Esophagus (tissue), 2 donors: Measurements from ENCODE around the gene IMMP2L. TPM values are rescaled to one million over a fixed set of nuclear protein-coding genes. Genes with fewer than 3 reads are reported as not detected.

Source experiments
- H3K27ac ChIP-seq, 2 donors: one replicate each; pipeline ENCODE4 v1.5.1; 2013; ENCODE audit warnings: low read depth in 2 of 2, mild to moderate bottlenecking in 2 of 2, inconsistent platforms in 1 of 2, low read length in 1 of 2, moderate library complexity in 1 of 2
- H3K27me3 ChIP-seq, 2 donors: one replicate each; pipeline ENCODE4 v1.6.1; 2013; ENCODE audit warnings: low read length in 2 of 2, control low read depth in 1 of 2, mild to moderate bottlenecking in 1 of 2; ENCODE audit not compliant: insufficient read depth in 2 of 2, control insufficient read depth in 1 of 2
- H3K36me3 ChIP-seq, 2 donors: one replicate each; pipeline ENCODE4 v1.6.1; 2013; ENCODE audit warnings: low read length in 1 of 2; ENCODE audit not compliant: control insufficient read depth in 2 of 2, insufficient read depth in 2 of 2
- H3K4me1 ChIP-seq, 2 donors: one replicate each; pipeline ENCODE4 v1.6.1; 2013; ENCODE audit warnings: low read length in 1 of 2; ENCODE audit not compliant: control insufficient read depth in 2 of 2, insufficient read depth in 2 of 2
- H3K4me3 ChIP-seq, 2 donors: one replicate each; pipeline ENCODE4 v1.5.1; 2013; ENCODE audit warnings: low read length in 2 of 2, mild to moderate bottlenecking in 2 of 2, low read depth in 1 of 2, moderate library complexity in 1 of 2
- H3K9me3 ChIP-seq, 2 donors: one replicate each; pipeline ENCODE4 v1.6.1; 2013; ENCODE audit warnings: mild to moderate bottlenecking in 2 of 2, low read depth in 1 of 2, low read length in 1 of 2, moderate library complexity in 1 of 2; ENCODE audit not compliant: control insufficient read depth in 2 of 2, insufficient read depth in 1 of 2
- WGBS, 2 donors: extraction: QIAGEN DNeasy Blood & Tissue Kit; methylation state at CpG; one replicate each; pipeline ENCODE4 v1.1.7; 2013; 5-methylcytosine and 5-hydroxymethylcytosine counted together
- polyA plus RNA-seq, 2 donors: library from polyadenylated mRNA; stranded (reverse); fragments of 200-250 nt; gene quantifications; one replicate each; pipeline ENCODE4 v1.2.3, GENCODE V29; 2013
- donor health status: healthy with polysubstance abuse.
- donor health status: Bipolar disorder and iron deficiency.

IMMP2L gene
- polyA plus RNA-seq, 2 donors = 6.5 to 14.5 TPM

DNA sequence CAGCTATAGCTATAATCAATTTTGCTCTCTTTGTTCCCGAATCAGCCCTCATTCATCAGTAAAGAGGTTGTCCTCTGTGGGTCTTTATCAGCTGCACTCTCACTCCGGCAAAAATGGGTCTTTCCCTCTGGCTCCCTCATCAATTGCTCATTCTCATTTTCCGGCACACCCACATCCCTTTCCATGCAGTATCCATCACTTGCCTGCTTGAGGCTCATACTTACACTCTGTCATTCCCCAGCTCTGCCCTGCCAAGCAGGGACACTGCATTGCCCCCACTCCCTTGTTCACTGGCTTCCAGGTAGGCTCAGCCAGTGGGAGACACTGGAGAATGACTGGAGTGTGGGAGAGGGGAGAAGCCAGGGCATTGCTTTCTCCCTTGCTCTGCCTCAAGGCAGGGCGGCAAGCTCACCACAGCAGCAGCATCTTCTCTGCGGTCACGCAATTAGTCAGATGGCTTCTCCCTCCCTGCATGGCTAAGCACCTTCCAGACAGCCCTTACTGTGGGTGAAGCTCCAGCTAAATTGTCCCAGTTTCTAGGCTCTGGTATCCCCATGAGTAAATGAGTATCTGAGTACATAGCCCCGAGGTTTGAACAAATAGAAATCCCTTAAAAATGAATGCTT is 942.1 kb downstream of the IMMP2L start:
- peaks cover 0 to 3% of the 10 kb centered on the region in 2 donors for H3K9me3 ChIP-seq
- no peaks in the 10 kb centered on the region for H3K4me1 ChIP-seq
- no peaks in the 10 kb centered on the region for H3K36me3 ChIP-seq
- no peak overlapping the region for H3K4me3 ChIP-seq
- H3K27ac ChIP-seq = no peak overlapping the region
- H3K27me3 ChIP-seq = no peaks in the 10 kb centered on the region
- 84 to 87% methylated on average over 7 of the region's 7 CpGs for WGBS, 2 donors
